Right ventricle myocardium superior (tissue), 1 donor: Measurements from ENCODE around the gene C19orf85. TPM values are rescaled to one million over a fixed set of nuclear protein-coding genes. Genes with fewer than 3 reads are reported as not detected.

Experiments
- ATAC-seq: fragments of 200-7000 bp; cut with Tn5 transposase; one replicate; pipeline ENCODE4 v1.9.1; 2020; ENCODE audit warnings: mild to moderate bottlenecking; ENCODE audit not compliant: poor library complexity
- DNase-seq: peaks from one replicate; pipeline ENCODE4 v3.0.0-alpha.2; 2020
- intact Hi-C: fragments of 100-400 bp; cut with DNase I; formaldehyde crosslinking; loops from one replicate; pipeline ENCODE4 v1.11.2; 2022
- total RNA-seq: library from RNA; stranded (reverse); fragmentation: NEBNext Ultra II Directional; extraction: Animal tissue kit (Norgen Biotek cat#: 25700); gene quantifications from one replicate; pipeline ENCODE4 v1.2.1, GENCODE V29; 2021
- donor health status: DM: no; HTN: yes; CAD: no; lungs with severe emphysema.

The C19orf85 gene
- total RNA-seq, 1 donor from 2014 or later: not detected

GRCh38 chr19:55481794-55482155 is 17.2 kb upstream of the C19orf85 start:
- no peak for DNase-seq
- no peak for ATAC-seq
- intact Hi-C loops: no loop called here

- DNase-seq: no peak
- ATAC-seq: no peak
- intact Hi-C loops: no loop called here
Measured at GRCh38 chr19:55481148-55481793, 16.7 kb upstream of the C19orf85 start.

- ATAC-seq (no peak), DNase-seq (no peak)
- intact Hi-C loops: no loop called here
Measured at GRCh38 chr19:55479451-55480230, 15.1 kb upstream of the C19orf85 start.

DNA sequence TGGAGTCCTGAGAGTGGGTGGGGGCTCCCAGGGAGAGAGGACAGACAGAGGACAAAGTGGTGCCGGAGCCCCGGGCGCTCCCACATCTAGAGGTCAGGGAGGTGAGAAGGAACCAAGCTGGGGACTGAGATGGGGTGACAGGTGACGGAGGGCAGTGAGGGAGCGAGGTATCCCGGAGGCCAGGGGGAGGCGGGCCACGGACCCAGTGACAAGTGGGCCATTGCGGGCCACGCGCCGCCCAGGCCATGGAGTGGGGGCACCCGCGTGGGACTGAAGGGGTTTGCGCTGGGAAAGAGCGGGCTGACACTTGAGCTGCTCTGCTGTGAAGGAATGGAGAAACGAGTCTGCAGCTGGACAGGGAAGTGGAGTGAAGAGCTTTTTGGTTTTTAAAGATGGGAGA is 14.5 kb upstream of the C19orf85 start:
- DNase-seq (no peak), ATAC-seq (no peak)
- intact Hi-C loops: no loop called here

DNA sequence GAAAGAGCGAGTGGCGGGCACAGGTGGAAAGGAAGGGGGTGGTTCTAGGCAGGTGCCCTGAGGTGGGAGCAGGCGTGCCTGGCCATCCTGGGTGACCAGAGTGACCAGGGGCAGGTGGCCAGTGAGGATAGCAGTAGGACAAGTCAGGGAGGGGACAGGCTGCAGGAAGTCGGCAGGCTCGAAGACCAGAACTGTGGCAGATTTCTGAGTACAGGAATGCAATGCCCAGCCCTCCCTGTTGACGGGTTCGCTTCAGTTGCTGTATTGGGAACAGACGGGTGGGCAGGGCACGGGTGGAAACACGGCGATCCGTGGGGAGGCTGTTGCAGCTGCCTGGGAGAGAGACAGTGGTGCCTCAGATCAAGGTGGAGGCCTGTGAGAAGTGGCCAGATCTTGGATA is 13.8 kb upstream of the C19orf85 start:
- ATAC-seq (no peak), DNase-seq (no peak)
- intact Hi-C loops: no loop called here

- intact Hi-C loops: no loop called here
- DNase-seq (no peak), ATAC-seq (no peak)
Measured at GRCh38 chr19:55477905-55478304, 13.4 kb upstream of the C19orf85 start.

DNA sequence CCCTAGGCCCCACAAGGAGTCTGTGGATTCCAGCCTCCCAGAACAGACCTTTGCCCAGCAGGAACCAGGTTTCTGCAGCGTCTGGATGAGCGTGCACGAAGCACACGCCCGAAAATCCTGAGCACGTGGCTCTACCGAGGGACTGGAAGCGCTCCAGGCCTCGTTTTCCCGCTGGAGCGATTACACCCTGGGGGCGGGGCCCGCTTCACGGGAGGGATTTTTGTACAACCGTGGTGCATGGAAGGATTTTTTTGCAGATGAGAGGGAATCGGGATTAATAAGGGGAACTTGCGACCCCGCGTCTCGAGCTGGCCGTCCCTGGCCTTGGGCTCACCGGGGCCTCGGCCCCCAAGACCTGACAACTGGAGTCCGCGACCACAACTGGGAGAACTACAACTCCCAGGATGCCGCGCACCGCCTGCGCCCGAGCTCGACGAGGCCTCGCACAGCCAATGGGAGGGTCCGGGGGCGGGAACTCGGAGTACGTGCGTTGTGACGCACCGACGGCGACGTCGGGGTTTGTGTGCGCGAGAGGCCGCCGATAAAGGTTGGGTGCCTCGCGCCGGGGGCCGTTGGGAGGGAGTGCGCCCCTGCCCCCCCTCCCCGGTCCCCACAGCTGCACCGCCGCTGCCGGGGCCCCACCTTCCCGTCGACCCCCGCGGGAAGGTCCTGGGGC is 11.7 kb upstream of the C19orf85 start, which contains the start of gene ZNF628:
Gene ZNF628 (plus strand): TSS at position 518 of the 676 bp plus-strand sequence. CDS start 3,294 bp downstream, outside the sequence.
- peak; percentile 100 for DNase-seq
- intact Hi-C loops: no loop called here
- peak; percentile 97 for ATAC-seq

- ATAC-seq: no peak
- intact Hi-C loops: no loop called here
- no peak for DNase-seq
Measured at GRCh38 chr19:55474269-55475265, 10.0 kb upstream of the C19orf85 start.

DNA sequence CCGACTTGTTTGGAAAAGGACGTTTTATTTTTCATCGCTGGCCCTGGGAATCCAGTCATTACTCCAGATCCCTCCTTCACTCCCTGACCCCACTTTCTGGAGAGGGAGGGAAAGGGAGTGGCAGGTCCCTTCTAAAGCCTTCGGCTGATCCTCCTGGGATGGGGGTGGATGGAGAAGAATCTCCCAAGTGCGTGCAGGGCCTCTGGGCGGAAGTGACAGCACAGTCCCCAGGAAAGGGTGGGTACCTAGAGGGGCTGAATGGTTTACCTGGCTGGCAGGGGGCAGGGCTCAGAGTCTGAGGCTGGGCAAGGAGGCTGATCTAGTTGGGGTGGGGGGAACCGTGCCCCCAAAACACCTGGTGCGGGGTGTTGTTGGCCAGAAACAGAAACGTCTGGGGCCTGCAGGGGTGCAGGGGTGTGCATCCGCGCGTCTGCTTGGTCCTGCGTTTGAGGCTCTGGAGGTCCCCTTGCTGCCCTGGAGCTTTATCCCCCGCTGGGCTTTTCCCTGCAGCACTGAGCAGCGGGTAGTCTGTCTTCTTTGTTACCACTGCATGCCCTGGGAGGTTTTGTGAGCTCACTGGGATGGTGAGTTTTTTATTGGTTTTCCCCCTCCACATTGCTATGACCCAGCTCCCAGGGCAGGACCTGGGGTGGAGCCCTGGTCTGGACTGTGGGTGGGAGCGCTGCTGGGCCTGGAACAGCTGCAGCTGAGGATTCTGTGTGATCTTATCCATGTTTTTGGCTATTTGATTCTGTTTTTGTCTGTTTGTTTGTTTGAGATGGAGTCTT is 8.9 kb upstream of the C19orf85 start:
- no peak for DNase-seq

DNA sequence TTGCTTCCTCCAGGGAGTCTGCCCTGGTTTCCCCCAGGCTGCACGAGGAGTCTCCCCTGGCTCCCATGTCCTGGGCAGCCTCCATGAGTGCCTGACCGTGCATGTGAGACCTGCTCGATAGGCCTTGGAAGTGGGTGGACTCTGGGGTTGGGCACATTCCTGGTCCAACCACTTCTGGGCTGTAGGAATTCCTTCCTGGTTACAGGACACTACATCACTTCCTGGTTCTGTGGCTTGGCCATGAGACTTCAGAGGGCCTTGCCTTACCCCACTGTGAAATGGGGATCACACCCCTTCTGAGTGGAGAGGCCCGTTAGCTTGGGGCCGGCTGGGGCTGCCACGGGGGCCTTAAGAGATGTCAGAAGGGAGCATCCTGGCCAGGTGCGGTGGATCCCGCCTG is 7.9 kb upstream of the C19orf85 start:
- ATAC-seq (no peak), DNase-seq (no peak)
- intact Hi-C loops: no loop called here

More for the DNA sequence above, 8.9 kb upstream of the C19orf85 start:
- ATAC-seq: no peak
- intact Hi-C loops: no loop called here

DNA sequence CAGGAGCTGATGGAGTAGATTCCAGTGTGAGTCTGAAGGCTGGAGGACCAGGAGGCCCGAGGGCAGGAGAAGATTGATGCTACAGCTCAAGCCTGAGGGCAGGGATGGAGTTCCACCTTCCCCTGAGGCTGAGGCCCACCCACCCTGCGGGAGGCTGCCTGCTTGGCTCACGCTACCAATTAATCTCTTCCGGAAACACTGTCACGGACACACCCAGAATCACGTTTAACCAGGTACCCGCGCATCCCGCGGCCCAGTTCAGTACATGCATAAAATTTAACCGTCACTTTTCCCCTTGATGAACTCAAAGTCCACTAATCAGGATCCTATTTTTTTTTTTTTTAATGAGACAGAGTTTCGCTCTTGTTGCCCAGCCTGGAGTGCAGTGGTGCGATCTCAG is 6.7 kb upstream of the C19orf85 start:
- DNase-seq: no peak
- intact Hi-C loops: no loop called here

DNA sequence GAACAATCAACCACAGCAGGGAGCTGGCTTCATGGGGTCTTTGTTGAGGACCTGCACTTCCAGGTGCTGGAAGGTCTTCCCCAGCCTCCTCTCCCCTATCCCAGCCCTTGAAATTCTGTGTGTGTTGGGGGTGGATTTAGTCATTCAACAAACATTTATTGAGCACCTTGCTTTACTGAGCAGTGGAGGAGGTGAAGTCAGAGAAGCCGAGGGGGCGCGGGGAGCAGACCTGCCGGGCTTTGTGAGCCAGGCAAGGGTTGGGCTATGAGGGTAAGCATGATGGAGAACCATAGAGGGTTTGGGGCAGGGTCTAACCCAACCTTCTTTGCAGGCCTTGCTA is 3.5 kb upstream of the C19orf85 start:
- DNase-seq (no peak), ATAC-seq (no peak)
- intact Hi-C loops: loop anchor here (5.0 kb wide), 2 partner anchors 34 to 164 kb away; no protein-coding TSS in a partner anchor

More for the DNA sequence above, 6.7 kb upstream of the C19orf85 start:
- no peak for ATAC-seq

DNA sequence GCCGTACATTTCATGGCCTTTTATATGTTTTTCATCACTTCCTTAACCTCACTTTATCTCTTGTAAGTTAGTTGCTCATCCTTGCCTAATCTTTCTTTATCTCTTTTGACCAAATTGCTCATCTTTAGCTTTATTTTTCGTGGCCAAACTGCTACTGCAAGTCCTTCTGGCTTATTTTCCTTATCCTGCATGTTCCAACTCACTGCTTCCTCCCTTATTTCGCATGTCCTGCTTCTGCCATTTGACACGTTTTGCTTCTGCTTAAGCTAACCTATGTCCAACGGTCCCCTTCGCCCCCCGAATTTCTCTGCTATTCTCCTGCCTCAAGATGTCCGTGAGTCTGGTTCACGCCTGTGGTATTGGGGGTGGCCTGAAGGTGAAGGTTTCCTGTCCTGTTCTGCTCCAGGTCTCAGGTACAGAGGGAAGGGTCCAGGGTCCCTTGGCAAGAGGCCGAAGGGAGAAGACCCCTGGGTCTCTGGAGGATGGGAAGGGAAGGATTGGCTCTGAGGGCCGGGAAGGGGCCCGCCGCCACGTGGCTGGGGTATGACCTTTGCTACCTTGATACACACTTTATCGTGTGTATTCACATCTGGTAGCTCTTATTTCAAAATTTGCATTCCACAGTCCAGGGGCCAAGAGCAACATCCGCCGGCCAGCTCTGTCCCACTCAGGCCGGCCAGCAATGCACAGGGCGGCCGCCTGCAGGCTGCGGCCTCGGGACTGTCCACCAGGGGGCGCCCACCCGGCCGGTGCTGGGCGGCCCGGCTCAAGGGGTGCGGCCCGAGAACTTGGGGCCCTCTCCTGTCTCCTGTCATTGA is 2.9 kb upstream of the C19orf85 start:
- DNase-seq: peak; percentile 86
- ATAC-seq: peak; percentile 94
- intact Hi-C loops: loop anchor here (5.0 kb wide), 2 partner anchors 35 to 165 kb away; no protein-coding TSS in a partner anchor

DNA sequence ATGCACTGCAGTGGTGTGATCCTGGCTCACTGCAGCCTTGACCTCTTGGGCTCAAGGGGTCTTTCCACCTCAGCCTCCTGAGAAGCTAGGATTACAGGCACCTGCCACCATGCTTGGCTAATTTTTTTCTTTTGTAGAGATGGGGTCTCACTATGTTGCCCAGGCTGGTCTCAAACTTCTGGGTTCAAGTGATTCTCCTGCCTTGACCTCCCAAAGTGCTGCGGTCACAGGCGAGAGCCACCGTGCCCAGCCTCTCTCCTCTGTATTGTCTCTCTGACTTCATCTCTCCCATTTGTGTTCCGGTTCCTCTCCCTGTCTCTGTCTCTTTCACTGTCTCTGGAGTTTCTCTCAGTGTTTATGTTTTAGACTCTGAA is 1.7 kb upstream of the C19orf85 start:
- intact Hi-C loops: loop anchor here (5.0 kb wide), 2 partner anchors 36 to 166 kb away; no protein-coding TSS in a partner anchor
- ATAC-seq: no peak
- no peak for DNase-seq

DNA sequence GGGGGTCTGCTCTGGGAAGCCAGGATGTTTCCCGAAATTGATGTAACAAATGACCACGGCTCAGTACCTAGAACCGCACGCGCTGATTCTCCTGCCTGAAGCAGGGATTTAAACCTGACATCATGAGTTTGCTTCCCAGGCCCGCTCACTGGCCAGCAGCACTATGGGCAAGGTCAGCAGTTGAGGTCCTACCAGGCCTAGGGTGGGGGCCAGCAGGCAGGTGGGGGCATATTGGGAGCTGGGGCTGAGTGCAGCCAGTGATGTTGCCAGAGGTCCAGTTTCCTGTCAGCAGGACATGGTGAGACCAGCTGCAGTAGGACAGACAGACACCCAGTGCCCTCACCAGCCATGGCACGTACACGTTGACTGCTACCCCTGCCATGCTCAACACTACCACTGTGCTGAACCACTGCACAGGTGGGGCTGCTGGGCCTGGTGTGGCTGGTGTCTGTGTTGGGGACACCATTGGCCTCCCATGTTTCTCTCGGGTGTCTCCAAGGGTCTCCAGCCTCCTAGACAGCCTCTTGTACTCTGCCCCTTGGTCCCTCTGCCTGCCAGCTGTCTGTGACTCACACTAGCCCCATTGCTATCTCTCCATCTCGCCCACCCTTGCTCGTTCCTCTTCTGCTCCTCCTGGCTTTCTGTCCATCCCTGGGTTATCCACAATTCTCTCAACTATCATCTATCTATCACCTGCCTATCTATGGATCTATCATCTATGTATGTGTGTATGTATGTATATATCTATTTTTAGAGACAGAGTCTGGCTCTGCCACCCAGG is 1.1 kb upstream of the C19orf85 start:
- no peak for DNase-seq
- intact Hi-C loops: loop anchor here (5.0 kb wide), 2 partner anchors 37 to 167 kb away; no protein-coding TSS in a partner anchor
- no peak for ATAC-seq

DNA sequence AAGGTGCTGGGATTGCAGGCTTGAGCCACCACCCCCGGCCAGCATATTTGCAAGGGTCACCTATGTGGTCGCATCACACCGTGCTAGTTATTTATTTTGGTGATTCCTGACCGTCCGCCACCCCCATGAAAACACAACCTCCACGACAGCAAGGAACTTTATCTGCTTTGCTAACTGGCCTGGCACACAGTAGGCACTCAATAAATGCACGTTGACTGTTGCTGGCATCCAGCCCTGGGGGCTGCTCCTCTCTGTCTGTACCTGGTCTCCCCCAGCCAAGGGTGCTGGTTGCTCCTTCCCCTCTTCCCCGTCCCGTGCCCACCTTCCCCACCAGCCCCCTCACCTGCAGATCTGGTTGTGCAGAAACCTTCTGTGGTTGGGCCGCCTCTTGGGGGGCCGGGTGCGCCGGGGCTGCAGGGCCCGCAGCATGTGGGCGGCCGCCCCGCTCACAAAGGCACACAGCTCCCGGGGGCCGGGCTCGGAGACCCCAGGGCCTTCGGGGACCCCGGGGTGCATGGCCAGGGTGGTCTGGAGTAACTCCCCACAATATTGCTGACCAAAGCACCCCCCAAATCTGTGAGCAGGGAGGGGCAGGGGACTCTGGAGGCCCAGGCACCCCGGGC is 401 bp downstream of the C19orf85 start:
- DNase-seq: no peak
- intact Hi-C loops: no loop called here
- no peak for ATAC-seq
